Lower leg skin (tissue), 4 donors: ENCODE results near the gene AGRP. TPM values are rescaled to one million over a fixed set of nuclear protein-coding genes. Genes with fewer than 3 reads are reported as not detected.

Experiments
- DNase-seq, 2 donors: peaks; one replicate each; pipeline ENCODE4 v3.0.0-alpha.2; 2019; ENCODE audit warnings: low spot score in 2 of 2
- H3K4me3 ChIP-seq: fragments of 200-600 bp; sonication (generic); 2 replicates; pipeline ENCODE4 v1.5.1; 2017; ENCODE audit warnings: mild to moderate bottlenecking, low read depth; ENCODE audit not compliant: poor library complexity, severe bottlenecking
- POLR2A ChIP-seq, 2 donors: fragments of 450-650 bp; IDR thresholded peaks; one replicate each; pipeline ENCODE4 v1.6.1; 2016 to 2017; ENCODE audit warnings: antibody characterized with exemption in 2 of 2, mild to moderate bottlenecking in 1 of 2, moderate library complexity in 1 of 2
- WGBS, 2 donors: methylation state at CpG; one replicate each; pipeline ENCODE4 v1.1.5; 2018; 5-methylcytosine and 5-hydroxymethylcytosine counted together
- intact Hi-C: fragments of 100-400 bp; cut with DNase I; formaldehyde crosslinking; loops from one replicate; pipeline ENCODE4 v1.15.0; 2023; ENCODE audit warnings: low total_unique reads
- total RNA-seq, 4 donors: library from RNA; depleted of rRNA; stranded (reverse); fragments of >200 nt; gene quantifications; one replicate each; pipeline ENCODE4 v1.1.0, GENCODE V29; 2016
- TF ChIP-seq, protein P1 (sequence below), 3 donors: fragments of 450-650 bp; IDR thresholded peaks; one replicate each; pipeline ENCODE4 v1.5.1; 2016; ENCODE audit warnings: antibody characterized with exemption in 3 of 3, mild to moderate bottlenecking in 3 of 3, moderate library complexity in 2 of 3

AGRP gene
- total RNA-seq, 4 donors from 2014 or later: not detected

DNA sequence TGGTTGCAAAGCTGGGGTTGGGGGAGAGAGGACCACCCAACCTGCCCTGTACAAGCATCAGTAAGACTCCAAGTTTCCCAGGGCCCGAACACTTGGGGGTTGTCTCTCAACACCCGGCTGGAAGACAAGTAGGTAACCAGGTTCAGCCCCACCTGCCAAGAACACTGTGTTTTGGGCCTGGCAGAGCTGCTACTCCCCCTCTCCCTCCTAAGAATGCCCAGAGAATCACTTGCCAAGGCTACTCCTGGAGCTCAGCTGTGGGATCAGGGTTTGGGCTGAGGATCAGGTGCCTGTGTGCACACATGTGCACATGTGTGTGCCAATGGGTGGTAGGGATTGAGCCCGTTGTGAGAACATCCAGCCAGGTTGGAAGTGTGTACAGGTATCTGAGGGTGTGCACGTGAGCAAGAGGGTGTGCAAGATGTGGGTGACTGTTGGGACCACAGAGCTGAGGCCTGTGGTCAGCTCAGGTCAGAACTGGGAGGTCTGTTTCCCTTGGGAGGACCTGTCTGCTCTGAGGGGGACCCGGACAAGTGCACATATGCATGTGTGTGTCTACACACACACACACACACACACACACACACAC, 50.1 kb downstream of the AGRP start:
- TF ChIP-seq, protein P1, sequence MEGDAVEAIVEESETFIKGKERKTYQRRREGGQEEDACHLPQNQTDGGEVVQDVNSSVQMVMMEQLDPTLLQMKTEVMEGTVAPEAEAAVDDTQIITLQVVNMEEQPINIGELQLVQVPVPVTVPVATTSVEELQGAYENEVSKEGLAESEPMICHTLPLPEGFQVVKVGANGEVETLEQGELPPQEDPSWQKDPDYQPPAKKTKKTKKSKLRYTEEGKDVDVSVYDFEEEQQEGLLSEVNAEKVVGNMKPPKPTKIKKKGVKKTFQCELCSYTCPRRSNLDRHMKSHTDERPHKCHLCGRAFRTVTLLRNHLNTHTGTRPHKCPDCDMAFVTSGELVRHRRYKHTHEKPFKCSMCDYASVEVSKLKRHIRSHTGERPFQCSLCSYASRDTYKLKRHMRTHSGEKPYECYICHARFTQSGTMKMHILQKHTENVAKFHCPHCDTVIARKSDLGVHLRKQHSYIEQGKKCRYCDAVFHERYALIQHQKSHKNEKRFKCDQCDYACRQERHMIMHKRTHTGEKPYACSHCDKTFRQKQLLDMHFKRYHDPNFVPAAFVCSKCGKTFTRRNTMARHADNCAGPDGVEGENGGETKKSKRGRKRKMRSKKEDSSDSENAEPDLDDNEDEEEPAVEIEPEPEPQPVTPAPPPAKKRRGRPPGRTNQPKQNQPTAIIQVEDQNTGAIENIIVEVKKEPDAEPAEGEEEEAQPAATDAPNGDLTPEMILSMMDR (IDR thresholded peaks at IDR 0.05): no peak
- no peak for TF ChIP-seq POLR2A (IDR thresholded peaks at IDR 0.05)
- WGBS, 2 donors: 75 to 76% methylated on average over 4 to 5 of the region's 5 CpGs
- intact Hi-C loops: no loop called here
- DNase-seq: no peak
- no peak overlapping the region for H3K4me3 ChIP-seq

Other genes starting within 250 kb of the AGRP start
- 10 to 100 TPM in 1 of 4 donors, 1 to 10 TPM in 3; 6.3 to 15.6 (median 8.4) TPM for gene FHOD1, start 236.1 kb downstream of the AGRP start, total RNA-seq
- under 1 TPM; 0.04 to 0.83 (median 0.64) TPM for gene SLC9A5, start 234.6 kb downstream of the AGRP start, total RNA-seq
- gene PLEKHG4, start 204.0 kb downstream of the AGRP start, total RNA-seq: 10 to 100 TPM; 16.6 to 28.0 (median 21.2) TPM
- gene KCTD19, start 156.8 kb downstream of the AGRP start, total RNA-seq: under 1 TPM in 2 of 4 donors, not detected in 2; 0.11 to 0.32 TPM
- gene LRRC36, start 156.7 kb downstream of the AGRP start, total RNA-seq: under 1 TPM in 2 of 4 donors, not detected in 2; 0.26 to 0.64 TPM
- gene TPPP3, start 90.0 kb downstream of the AGRP start, total RNA-seq: 100 to 1,000 TPM in 2 of 4 donors, 10 to 100 TPM in 2; 29.6 to 197 (median 89.7) TPM
- 10 to 100 TPM; 15.1 to 24.7 (median 21.4) TPM for gene ZDHHC1, start 67.1 kb downstream of the AGRP start, total RNA-seq
- 100 to 1,000 TPM in 1 of 4 donors, 10 to 100 TPM in 3; 63.2 to 121 (median 80.8) TPM for gene HSD11B2, start 52.4 kb downstream of the AGRP start, total RNA-seq
- 100 to 1,000 TPM; 114 to 141 (median 131) TPM for gene ATP6V0D1, start 2.4 kb downstream of the AGRP start, total RNA-seq
- 10 to 100 TPM; 19.3 to 28.6 (median 23.6) TPM for gene RIPOR1, start 45.3 kb upstream of the AGRP start, total RNA-seq
- gene CTCF, start 79.0 kb upstream of the AGRP start, total RNA-seq: 10 to 100 TPM; 41.0 to 49.9 (median 44.2) TPM
- gene CARMIL2, start 161.6 kb upstream of the AGRP start, total RNA-seq: 1 to 10 TPM in 2 of 4 donors, under 1 TPM in 2; 0.91 to 4.7 (median 1.9) TPM
- gene ACD, start 176.7 kb upstream of the AGRP start, total RNA-seq: 10 to 100 TPM; 18.7 to 31.1 (median 23.4) TPM
- 1 to 10 TPM; 2.1 to 3.5 (median 2.4) TPM for gene PARD6A, start 177.4 kb upstream of the AGRP start, total RNA-seq
- gene ENKD1, start 183.2 kb upstream of the AGRP start, total RNA-seq: 10 to 100 TPM; 14.5 to 21.2 (median 17.5) TPM
- gene C16orf86, start 183.3 kb upstream of the AGRP start, total RNA-seq: 10 to 100 TPM in 1 of 4 donors, 1 to 10 TPM in 3; 2.2 to 10.4 (median 7.2) TPM
- 10 to 100 TPM; 31.7 to 41.4 (median 33.5) TPM for gene GFOD2, start 235.8 kb upstream of the AGRP start, total RNA-seq